Suprapubic skin (tissue), 4 donors: ENCODE data around the gene ASIC2.

ENCODE experiments used
- CTCF ChIP-seq, 2 donors: fragments of 200-600 bp in 1 of 2; fragments of 450-650 bp in 1 of 2; sonication (generic) in 1 of 2; IDR thresholded peaks; one replicate each; pipeline ENCODE4 v1.5.1; 2016 to 2019; ENCODE audit warnings: antibody characterized with exemption in 2 of 2, mild to moderate bottlenecking in 1 of 2, moderate library complexity in 1 of 2
- EP300 ChIP-seq: sonication (generic); formaldehyde crosslinking; IDR thresholded peaks from one replicate; pipeline ENCODE4 v1.6.1; 2017; ENCODE audit warnings: antibody characterized with exemption
- POLR2A ChIP-seq, 2 donors: fragments of 450-650 bp; IDR thresholded peaks; one replicate each; pipeline ENCODE4 v1.6.1; 2017; ENCODE audit warnings: antibody characterized with exemption in 2 of 2, mild to moderate bottlenecking in 2 of 2, moderate library complexity in 2 of 2
- POLR2AphosphoS5 ChIP-seq, 3 donors: sonication (generic); formaldehyde crosslinking; IDR thresholded peaks; one replicate each; pipeline ENCODE4 v1.6.1; 2017; ENCODE audit warnings: antibody characterized with exemption in 3 of 3

GRCh38 chr17:33135691-33136090 is 157.4 kb downstream of the ASIC2 start:
- TF ChIP-seq CTCF (IDR thresholded peaks at IDR 0.05) (no peak), POLR2A (IDR thresholded peaks at IDR 0.05) (no peak), EP300 (no peak), POLR2AphosphoS5 (IDR thresholded peaks at IDR 0.05) (no peak)
